ENCODE data around the gene ARHGAP33. TPM values are rescaled to one million over a fixed set of nuclear protein-coding genes. Genes with fewer than 3 reads are reported as not detected.
"Not testable (repeated sequence)": the region's sequence is repeated elsewhere in the genome, so short reads cannot be mapped to it uniquely, and the experiment has no call there.

ARHGAP33 gene
- total RNA-seq, 1 donor from 2014 or later = 5.1 TPM

DNA sequence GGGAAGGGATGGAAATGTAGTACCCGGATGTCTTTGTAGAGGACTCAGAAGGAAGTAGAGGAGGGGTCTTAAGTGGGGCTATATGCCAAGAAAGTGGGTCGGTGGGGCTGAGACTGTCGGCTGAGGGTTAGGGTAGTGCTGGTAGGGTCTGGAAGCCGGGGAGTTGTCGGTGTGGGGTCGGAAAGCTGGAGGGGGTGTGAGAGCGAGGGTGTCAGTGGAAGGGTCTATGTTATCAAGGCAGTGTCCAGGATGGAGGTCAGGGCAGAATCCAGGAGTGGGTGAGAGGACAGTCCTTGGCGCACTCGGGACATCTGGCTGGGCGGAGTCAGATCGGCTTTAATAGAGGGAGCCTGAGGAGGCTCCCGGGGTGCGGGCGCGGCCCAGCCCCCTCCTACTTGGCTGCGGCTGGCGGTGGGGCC, 20.2 kb upstream of the ARHGAP33 start:
- no peak for DNase-seq

DNA sequence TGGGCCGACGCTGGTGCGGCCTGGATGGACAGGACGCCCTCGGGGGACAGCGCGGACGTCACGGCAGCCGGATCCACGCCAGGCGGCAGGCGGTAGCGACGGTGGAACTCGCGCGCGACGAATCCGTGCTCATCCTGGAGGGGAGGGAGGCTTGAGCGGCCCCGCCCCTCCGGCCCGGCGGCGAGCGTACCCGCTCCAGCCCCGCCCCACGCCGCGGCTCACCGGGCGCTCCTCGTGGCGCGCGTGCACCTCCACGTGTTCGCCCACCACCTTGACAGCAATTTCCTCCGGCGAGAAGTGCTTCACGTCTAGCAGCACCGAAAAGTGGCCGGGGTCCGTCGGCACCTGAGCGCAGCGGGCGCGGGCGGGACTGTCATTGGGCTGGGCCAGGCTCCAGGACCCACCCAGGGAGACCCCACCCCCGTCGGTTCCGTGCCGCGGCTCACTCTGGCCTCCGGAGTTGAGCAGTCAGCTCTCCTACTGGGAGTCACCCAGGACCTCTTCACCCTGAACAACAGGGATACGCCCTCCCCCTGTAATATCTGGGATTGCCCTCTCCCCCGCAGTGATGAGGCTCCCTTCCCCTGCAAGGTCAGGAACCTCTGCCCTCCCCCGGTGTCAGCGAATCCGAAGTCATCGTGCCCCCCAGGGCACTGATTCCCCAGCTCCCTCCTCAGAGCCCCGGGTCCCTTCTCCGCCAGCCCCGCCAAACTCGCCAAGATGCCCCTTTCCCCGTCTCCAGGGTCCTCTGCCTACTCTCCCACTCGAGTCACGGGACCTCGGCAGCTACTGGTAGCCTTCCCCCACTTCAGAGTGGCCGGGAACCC, 19.6 kb upstream of the ARHGAP33 start:
- DNase-seq = peak; percentile 66

DNA sequence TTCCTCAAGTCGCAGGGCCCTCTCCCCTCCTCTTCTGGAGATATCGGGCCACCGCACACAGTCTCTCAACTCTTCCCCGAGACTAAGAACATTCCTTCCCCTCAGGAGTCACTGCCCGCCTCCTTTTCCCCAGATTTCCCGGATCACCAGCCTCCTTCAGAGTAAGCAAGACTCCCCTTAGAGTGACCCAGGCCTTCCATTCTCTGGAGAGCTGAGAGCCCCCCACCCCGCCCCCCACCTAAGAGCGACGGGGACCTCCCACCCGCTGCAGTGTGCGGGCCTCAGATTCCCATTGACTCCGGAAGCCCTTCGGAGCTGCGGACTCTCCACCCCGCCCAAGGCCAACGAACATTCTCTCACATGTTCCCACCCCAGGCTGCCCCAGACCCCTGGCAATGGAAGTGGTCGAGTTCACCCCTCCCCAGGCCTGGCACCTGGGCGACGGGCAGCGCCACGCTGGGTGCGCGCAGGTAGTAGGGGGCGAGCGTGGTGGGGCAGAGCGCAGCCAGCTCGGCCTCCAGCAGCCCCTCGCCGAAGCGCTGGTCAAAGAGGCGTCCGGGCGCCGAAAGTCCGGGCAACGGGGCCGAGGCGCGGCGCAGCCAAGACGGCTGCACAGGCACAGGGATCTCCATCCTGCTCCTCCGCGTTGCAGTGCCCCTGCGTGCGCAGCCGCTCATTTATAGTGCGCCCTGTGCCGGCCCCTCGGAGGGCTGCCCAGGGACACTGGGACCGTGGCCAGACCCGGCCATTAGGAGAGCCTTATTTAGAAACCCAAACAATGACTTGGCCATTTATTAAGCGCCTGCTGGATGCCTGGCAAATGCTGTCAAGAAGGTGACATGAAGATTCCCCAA, 18.8 kb upstream of the ARHGAP33 start, which contains the start of gene HSPB6:
TSS of gene HSPB6 (minus strand) at position 653 of the 854 bp plus-strand sequence. CDS start at position 632, 21 bp downstream.
- DNase-seq = no peak

DNA sequence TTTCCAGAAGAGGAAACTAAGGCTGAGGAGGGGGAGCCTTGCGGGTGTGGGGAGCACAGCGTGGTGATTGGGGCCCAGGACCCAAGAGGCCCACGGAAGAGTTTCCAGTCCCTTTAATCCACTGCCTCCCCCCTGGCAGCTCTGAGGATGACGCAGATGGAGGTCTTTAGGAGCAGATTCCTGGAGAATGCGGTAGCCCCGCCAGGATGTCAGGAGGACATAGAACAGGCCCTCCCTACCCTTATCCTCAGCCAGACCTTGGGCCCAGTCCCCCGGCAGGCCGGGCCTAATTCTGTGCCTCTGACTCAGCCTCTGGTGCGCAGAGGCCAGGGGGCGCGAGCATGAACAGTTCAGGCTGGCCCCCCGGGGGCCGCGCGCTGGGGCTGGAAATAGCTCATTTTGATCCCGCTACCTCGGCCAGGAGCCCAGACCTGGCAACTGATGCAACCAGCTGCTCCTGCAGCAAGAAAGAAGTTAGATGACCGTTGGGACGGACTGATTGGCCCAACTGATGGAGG, 18.1 kb upstream of the ARHGAP33 start:
- DNase-seq = peak; percentile 89

DNA sequence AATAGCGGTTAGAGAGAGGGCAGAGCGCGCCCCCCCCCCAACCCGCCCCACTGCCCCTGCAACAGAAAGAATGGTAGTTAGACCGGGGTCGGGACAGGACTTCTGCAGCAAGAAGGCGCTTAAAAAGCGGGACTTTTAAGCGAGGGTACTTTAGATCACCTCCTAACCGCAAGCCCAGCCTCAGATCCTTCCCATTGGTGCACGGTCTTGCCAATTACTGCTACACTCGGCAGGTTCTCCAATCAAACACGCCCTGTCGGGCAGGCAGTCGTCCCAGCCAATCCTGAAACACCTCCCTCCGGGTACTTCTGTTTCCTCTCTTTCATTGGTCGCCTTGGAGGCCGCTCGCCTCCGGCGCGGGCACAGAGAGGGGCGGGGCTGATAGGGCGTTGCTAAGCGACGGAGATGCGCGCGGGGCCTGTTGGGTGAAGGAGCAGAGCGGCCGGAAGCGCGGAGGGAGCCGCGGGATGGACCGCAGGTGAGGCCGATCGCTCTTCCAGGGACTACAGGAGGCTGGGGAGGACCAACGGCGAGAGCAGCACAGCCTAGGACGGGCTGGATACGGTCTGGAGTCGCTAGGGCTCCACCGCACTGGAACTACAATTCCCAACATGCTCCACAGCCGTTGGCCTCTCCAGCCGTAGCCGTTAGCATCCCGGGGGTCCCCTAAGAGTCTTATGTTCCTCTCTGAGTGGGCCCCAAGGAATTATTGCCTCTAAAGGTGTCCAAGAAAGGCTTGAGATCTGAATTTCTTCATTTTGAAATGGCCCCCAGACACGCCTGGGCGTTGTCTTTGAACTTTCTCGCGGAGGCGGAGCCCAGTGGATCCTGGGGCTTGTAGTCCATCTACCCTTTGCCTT, 17.4 kb upstream of the ARHGAP33 start, which contains the start of gene PROSER3:
TSS of gene PROSER3 (plus strand) at position 428 of the 860 bp plus-strand sequence. CDS start at position 468, 40 bp downstream.
- DNase-seq = peak; percentile 100

DNA sequence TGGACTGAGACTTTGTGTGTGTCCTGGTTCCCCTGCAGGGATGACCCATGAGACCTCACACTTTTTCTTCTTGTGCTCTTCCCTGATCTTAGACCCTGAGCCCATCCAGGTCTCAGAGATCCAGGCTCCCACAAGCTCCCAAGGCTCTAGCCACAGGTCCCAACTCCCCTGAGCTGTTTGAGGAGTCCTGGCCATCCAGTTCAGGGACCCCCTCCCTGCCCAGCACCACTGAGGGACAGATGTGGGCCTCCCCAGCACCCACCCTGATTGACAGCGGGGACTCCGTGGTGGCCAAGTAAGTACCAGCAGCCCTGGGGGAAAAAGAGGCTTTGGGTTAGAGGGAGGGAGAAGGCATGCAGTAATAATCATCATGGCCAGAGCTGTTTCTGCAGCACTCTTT, 15.7 kb upstream of the ARHGAP33 start:
- no peak for DNase-seq

DNA sequence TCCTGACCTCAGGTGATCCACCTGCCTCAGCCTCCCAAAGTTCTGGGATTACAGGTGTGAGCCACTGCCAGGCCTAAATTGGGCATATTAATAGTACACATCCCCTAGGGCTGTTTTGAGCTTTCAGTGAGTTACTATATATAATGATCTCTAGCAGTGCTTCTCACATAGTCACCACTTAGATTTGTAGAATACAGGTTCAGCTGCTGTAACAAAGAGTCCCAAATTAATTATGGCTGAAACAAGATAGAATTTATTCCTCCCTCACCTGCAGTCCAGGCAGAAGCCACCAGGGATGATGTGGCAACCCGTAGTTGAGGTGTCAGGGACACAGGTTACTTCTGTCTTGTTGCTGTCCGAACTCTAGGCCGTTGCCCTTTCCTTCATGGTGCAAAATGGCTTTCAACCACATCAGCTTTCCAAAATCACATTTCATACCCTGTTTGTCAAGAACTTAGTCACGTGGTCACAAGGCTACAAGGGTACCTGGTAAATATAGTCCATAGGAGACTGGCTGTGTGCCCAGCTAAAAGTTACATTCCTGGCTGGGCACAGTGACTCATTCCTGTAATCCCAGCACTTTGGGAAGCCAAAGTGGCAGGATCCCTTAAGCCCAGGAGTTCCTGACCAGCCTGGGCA, 14.5 kb upstream of the ARHGAP33 start:
- DNase-seq = no peak

DNA sequence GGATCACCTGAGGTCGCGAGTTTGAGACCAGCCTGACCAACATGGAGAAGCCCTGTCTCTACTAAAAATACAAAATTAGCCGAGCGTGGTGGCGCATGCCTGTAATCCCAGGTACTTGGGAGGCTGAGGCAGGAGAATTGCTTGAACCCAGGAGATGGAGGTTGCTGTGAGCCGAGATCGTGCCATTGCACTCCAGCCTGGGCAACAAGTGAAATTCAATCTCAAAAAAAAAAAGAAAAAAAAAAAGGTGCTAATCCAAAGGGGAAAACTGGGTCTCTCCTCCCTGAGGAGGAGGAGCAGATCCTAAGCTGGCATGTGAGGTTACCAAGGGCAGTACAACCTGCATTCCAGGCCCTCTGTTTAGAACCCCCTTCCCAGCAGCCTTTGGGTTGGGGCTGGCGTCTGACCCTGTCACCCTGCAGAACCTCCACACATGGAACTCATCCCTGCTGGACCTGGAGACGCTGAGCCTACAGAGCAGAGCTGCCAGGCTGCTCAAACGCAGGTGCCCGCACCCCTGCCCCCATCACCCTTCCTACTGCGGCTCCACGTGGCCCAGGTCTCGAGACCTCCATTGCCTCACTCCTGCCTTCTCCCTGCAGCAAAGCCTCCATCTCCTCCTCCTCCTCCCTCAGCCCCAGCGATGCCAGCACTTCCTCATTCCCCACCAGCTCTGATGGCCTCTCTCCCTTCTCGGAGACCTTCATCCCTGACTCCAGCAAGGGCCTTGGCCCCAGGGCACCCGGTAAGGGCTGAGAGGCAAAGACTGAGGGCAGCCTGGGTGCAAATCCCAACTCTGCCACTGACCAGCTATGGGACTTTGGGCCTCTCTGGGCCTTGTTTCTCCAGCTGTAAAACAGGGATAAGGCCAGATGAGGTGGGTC, 10.7 kb upstream of the ARHGAP33 start:
- DNase-seq = no peak

DNA sequence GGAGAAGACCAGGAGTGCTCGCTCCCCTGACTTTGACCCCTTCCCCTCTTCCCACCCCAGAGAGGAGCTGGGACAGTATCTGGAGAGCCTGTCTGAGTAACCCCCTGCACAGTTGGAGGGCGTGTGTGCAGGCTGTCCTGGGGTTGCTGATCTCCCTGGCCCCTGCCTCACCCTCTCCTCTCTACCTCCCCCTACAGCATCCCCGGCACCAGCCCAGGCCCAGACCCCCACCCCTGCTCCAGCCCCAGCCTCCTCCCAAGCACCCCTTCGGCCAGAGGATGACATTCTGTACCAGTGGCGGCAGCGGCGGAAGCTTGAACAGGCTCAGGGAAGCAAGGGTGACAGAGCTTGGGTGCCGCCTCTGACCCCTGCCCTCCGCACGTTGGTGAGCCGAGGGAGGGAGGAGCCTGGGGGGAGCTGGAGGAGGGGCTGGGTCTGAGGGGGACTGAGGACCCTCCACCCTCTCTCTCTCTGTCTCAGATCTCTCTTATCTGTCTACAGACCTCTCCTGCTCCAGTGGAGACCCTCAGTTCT, 8.7 kb upstream of the ARHGAP33 start:
- no peak for DNase-seq

DNA sequence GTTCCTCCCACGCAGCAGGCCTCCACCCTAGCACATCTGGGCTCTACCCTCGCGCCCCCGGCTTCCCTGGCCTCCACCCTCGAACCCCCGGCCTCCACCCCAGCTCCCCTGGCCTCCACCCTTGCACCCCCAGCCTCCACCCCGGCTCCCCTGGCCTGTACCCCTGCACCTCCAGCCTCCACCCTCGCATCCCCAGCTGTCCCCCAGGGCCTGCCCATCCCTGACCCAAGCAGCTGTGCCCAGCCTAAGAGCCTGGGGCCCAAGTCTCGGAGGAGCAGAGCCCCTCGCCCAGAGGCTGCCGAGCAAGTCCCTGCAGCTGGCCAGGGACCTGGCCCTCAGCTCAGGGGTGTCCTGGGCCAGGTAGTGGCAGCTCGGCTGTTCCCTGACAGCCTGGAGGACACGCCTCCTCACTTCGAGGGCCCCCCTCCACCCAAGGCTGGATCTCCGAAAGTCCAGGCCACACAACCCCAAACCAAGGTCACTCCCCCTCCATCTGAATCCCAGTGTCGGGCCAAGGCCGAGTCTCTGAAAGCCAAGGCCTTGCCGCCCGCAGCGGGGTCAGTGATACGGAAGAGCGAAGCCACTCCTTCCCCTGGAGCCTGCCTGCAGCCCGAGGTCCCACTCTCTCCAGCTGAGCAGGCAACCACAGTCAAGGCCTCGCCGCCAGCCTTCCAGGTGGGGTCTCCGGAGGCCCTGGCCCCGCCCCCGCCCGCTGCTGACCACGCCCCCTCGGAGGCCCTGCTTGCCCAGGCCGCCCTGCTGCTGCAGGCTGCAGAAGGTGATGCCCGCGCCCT, 7.9 kb upstream of the ARHGAP33 start:
- DNase-seq = no peak

DNA sequence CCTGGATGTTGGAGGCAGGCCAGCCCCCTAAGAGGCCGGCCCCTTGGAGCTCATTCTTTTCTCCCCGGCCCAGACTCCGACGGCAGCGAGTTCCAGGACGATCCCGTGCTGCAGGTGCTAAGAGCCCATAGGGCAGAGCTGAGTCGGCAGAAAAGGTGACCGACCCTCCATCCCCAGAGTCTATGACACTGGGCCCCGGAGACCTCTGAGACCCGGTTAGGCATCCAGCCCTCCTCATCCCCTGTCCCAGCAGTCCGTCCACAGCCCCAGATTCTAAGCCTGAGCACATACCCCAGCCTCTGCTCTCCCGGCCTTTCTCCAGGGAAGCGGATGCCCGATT, 7.3 kb upstream of the ARHGAP33 start:
- no peak for DNase-seq

DNA sequence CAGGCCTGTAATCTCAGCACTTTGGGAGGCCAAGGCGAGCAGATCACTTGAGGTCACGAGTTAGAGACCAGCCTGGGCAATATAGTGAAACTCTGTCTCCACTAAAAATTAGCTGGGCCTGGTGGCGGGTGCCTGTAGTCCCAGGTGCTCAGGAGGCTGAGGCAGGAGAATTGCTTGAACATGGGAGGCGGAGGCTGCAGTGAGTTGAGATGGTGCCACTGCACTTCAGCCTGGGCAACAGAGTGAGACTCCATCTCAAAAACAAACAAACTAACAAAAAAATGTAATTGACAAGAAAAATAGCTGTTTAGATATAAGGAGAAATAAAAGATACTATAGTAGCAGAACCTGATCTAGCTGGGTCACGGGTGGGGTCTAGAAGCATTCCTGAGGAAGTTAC, 3.0 kb upstream of the ARHGAP33 start:
- not testable (repeated sequence) for DNase-seq

DNA sequence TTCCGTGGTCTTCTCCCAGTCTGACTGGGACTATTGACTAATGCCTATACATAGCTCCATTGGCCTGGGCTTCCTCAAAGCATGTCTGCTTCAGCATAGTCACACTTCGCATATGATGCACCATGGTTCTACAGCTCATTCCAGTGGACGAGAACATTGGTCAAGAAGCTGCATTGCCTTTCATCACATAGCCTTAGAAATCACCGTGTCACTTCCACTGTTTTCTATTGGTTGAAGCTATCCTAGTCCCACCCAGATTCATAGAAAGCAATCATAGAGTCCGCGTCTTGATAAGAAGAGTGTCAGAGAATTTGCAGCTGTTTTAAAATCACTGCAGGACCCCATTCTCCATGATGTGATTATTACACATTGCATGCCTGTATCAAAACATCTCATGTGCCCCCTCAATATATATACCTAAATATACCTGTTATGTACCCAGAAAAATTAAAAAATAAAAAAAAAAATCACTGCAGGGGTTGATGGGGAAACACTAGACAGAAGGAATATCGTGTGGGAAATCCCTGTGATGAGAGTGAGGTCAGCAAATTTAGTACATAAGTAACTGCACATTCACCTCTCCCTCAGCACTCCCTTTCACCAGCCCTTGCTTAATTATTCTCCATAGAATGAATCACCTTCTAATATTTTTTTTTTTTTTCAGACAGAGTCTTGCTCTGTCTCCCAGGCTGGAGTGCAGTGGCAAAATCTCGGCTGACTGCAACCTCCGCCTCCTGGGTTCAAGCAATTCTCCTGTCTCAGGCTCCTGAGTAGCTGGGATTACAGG, 2.2 kb upstream of the ARHGAP33 start:
- DNase-seq = no peak

DNA sequence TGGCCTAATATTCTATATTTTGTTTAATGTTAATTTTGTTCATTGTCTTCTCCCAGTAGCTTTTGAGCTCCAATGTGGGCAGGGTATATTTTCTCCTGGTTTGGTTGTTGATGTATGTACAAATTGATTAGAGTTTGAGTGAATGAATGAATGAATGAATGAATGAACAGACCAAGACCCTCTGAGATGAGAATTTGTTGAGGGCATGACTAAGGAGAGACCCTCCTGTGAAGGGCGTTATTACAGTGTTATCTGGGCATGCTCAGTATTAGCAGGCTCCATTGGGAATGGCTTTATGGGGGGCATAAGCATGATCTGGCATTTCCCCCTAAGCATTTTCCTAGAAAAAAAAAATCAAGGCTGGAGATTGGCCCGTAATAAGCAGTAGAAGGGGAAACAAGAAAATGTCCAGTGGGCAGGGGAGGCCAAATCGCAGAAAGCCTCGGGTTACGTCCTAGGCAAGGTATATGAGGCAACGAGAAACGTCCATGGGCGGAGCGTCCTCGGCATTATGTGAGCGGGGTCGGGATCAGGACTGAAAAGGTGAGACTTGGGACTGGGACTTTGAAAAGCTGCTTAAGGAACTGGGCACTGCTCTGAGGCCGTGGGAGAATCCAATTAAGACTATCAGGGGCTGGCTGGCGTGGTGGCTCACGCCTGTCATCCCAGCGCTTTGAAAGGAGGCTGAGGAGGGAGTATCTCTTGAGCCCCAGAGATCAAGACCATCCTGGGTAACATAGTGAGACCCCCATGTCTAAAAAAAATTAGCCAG, 904 bp upstream of the ARHGAP33 start:
- DNase-seq = no peak

DNA sequence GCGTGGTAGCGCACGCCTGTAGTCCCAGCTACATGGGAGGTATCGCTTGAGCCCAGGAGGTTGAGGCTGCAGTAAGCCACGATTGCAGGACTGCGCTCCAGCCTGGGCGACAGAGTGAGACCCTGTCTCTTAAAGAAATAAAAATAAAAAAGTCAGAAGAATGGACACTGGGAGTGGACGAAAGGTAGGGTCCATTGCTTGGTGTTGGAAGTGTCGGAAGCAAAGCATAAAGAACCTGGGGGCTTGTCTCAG, 392 bp upstream of the ARHGAP33 start:
- DNase-seq = no peak

DNA sequence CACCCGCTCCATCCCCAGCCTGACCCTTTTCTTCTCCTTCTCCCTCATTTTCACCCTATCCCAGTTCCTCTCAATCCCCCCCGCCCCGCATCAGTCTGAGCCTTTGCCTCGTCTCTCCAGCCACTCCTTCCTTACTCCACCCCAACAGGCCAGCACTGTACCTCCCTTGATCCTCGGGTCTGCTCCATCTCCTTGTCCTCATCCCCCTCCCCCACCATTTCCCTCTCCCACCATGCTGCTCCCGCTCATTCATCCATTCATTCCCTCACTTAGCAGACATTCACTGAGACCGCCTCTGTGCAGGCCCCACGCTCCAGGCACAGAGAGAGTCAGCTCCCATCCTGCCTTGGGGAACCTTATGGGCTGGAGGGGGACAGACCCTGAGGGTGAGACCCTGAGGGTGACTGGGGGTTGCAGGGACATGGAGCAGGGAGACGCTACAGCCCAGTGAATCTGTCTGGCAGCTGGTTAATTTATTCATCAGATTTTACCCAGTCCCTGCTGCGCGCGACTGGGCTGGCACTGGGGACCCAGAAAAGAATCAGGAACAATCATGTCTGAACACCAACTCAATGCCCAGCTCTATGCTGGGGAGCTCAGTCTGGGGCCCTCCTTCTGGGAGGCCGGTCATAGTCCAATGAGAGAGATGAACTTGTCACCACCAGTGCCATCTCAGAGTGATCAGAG, 881 bp downstream of the ARHGAP33 start:
- no peak for DNase-seq

DNA sequence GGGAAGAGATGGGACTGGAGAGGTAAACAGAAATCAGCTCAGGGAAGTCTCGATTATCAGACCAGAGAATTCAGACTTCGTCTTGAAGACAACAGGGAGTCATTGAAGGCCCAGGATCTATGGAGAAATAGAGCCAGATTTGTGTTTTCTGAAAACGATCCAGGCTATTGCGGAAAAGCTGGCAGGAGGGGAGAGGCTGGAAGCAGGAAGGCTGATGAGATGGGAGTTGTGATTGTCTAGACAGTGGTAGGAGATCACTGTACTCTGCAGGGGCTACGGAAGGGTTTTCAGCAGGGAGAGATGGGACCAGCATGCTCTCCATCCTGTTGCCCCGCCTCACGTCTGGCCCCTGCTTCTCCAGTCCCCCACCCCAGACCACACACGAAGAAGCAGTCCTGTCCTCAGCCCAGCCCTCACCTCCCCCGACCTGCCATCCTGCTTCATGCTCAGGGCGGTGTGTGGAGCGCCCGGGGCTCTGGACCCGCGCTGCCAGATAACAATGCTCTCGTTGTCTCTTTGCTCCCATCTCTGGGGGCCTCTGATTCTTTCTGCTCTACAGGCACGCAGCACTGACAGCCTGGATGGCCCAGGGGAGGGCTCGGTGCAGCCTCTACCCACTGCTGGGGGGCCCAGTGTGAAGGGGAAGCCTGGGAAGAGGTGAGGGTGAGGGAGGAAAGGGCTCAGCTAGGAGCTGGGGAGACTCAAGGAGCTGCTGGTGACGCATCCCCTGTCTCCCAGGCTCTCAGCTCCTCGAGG, 1.9 kb downstream of the ARHGAP33 start:
- no peak for DNase-seq

All from skin of body (tissue), 2 donors.